HepG2 (cell line): ENCODE results near the gene ATRIP. TPM values are rescaled to one million over a fixed set of nuclear protein-coding genes. Genes with fewer than 3 reads are reported as not detected.

Experiments used
- ATAC-seq: fragments of 200-7000 bp; cut with Tn5 transposase; 3 replicates; pipeline ENCODE4 v1.9.1; 2020; ENCODE audit warnings: mild to moderate bottlenecking, moderate library complexity
- BruUV-seq: library from RNA; stranded (reverse); fragments of 400-500 nt; replicated peaks from 2 replicates; lab custom pipeline; 2021; lab: Mats Ljungman, UMichigan
- CTCF ChIA-PET: fragments of 300-600 bp; formaldehyde crosslinking; extraction: SDS; loops from one replicate; lab custom pipeline; 2021; ENCODE audit warnings: low total read pairs, inconsistent platforms, low intra/inter-chr PET ratio; lab: Yijun Ruan, JAX
- POLR2A ChIA-PET: fragments of 350-600 bp; sonication (Branson Sonifier 250); formaldehyde crosslinking; loops from one replicate; lab custom pipeline; 2020; ENCODE audit warnings: antibody characterized with exemption, inconsistent platforms; lab: Yijun Ruan, JAX
- DNase-seq: peaks from one replicate; pipeline ENCODE4 v3.0.0-alpha.2; 2015; ENCODE audit warnings: low spot score
- FAIRE-seq: peaks from 3 replicates; lab custom pipeline; 2011; peaks lifted over from hg19 to GRCh38; lab: Jason Lieb, UNC
- H2AFZ ChIP-seq: one replicate; pipeline ENCODE4 v1.6.1; 2011; ENCODE audit warnings: low read length, inconsistent platforms
- H3K27ac ChIP-seq: fragments of 300-600 bp; 3 replicates; pipeline ENCODE4 v1.8.0; 2011; ENCODE audit warnings: mixed run types, mild to moderate bottlenecking, mixed read lengths, low read length, inconsistent platforms; ENCODE audit not compliant: insufficient read depth; ENCODE audit errors: extremely low read length
- H3K27me3 ChIP-seq, 2 experiments: fragments of 200-600 bp in 1 of 2; 2 replicates in 1 of 2; 3 replicates in 1 of 2; pipeline versions ENCODE4 v1.6.0 to v1.8.0; 2011; ENCODE audit warnings: low read length in 2 of 2, mild to moderate bottlenecking in 2 of 2, moderate library complexity in 2 of 2, inconsistent platforms in 1 of 2; ENCODE audit not compliant: insufficient read depth in 2 of 2, control insufficient read depth in 1 of 2
- H3K36me3 ChIP-seq, 2 experiments: fragments of 200-600 bp in 1 of 2; replicated peaks in 1 of 2; 2 replicates in 1 of 2; 3 replicates in 1 of 2; pipeline versions ENCODE4 v1.5.1 to v1.8.0; 2011; ENCODE audit warnings: low read length in 2 of 2, inconsistent platforms in 1 of 2; ENCODE audit not compliant: insufficient read depth in 2 of 2, control insufficient read depth in 1 of 2
- H3K4me1 ChIP-seq: 2 replicates; pipeline ENCODE4 v1.5.1; 2012; ENCODE audit warnings: low read length, inconsistent platforms; ENCODE audit not compliant: insufficient read depth
- H3K4me2 ChIP-seq: 2 replicates; pipeline ENCODE4 v1.6.0; 2011; ENCODE audit warnings: low read depth, low read length, inconsistent platforms
- H3K4me3 ChIP-seq, 3 experiments: fragments of 200-600 bp in 1 of 3; sonication (generic), shearing (Covaris generic) in 1 of 3; replicated peaks in 1 of 3; 2 replicates each; pipeline ENCODE4 v1.5.1; 2011 to 2016; ENCODE audit warnings: low read length in 3 of 3, inconsistent platforms in 2 of 3, low read depth in 2 of 3, mild to moderate bottlenecking in 2 of 3, control low read depth in 1 of 3, mixed read lengths in 1 of 3; ENCODE audit not compliant: insufficient read depth in 1 of 3
- H3K79me2 ChIP-seq: one replicate; pipeline ENCODE4 v1.6.1; 2011; ENCODE audit warnings: low read length, inconsistent platforms; ENCODE audit not compliant: insufficient read depth
- H3K9ac ChIP-seq: 2 replicates; pipeline ENCODE4 v1.6.0; 2011; ENCODE audit warnings: mild to moderate bottlenecking, low read depth, low read length, inconsistent platforms; ENCODE audit not compliant: insufficient read depth
- H3K9me3 ChIP-seq: 2 replicates; pipeline ENCODE4 v1.5.1; 2012; ENCODE audit warnings: mild to moderate bottlenecking, low read length
- H4K20me1 ChIP-seq: 2 replicates; pipeline ENCODE4 v1.6.0; 2011; ENCODE audit warnings: inconsistent platforms, mild to moderate bottlenecking, low read length, moderate library complexity; ENCODE audit not compliant: insufficient read depth
- AGO2 ChIP-seq: fragments of 200-400 bp; formaldehyde crosslinking; optimal IDR thresholded peaks from 2 replicates; pipeline ENCODE3; 2017; ENCODE audit warnings: mild to moderate bottlenecking, low read depth, low read length, moderate library complexity
- GMEB2 ChIP-seq: IDR thresholded peaks from 2 replicates; pipeline ENCODE4 v1.6.1; 2016; ENCODE audit warnings: missing biosample characterization, missing genetic modification reagents, low read depth
- IRF1 ChIP-seq: sonication (generic); formaldehyde crosslinking; IDR thresholded peaks from 2 replicates; pipeline ENCODE4 v1.4.0; 2020; ENCODE audit warnings: low read depth, mild to moderate bottlenecking, missing genetic modification reagents
- POLR2G ChIP-seq: fragments of 200-400 bp; formaldehyde crosslinking; IDR thresholded peaks from 2 replicates; pipeline ENCODE4 v1.6.1; 2018; ENCODE audit warnings: mild to moderate bottlenecking, low read depth, low read length, moderate library complexity
- RAD21 ChIP-seq: fragments of 450-650 bp; formaldehyde crosslinking; IDR thresholded peaks from 2 replicates; pipeline ENCODE4 v1.5.0; 2020; ENCODE audit warnings: mild to moderate bottlenecking
- RBFOX2 ChIP-seq: fragments of 200-400 bp; formaldehyde crosslinking; IDR thresholded peaks from 2 replicates; pipeline ENCODE4 v1.6.1; 2017; ENCODE audit warnings: low read depth, mild to moderate bottlenecking, low read length
- ZBTB4 ChIP-seq: sonication (generic); formaldehyde crosslinking; IDR thresholded peaks from 2 replicates; pipeline ENCODE4 v1.4.0; 2020; ENCODE audit warnings: missing genetic modification reagents, mild to moderate bottlenecking, borderline replicate concordance
- ZFYVE20 ChIP-seq: sonication (generic); formaldehyde crosslinking; IDR thresholded peaks from 2 replicates; pipeline ENCODE4 v1.8.0; 2023; ENCODE audit warnings: low read depth, mild to moderate bottlenecking, moderate library complexity, missing genetic modification reagents, borderline replicate concordance
- WGBS: methylation state at CpG from one replicate; pipeline ENCODE4 v1.1.6; 2017; ENCODE audit warnings: low lambda C conversion rate; 5-methylcytosine and 5-hydroxymethylcytosine counted together
- in situ Hi-C: cut with HindIII; loops from 2 replicates; pipeline ENCODE4 v1.10.0; 2017; ENCODE audit warnings: low pct_unique_long_range_greater_than_20kb; ENCODE audit not compliant: extremely low pct_ligation_motif_present
- intact Hi-C: fragments of 100-400 bp; cut with micrococcal nuclease; formaldehyde crosslinking; loops from one replicate; pipeline ENCODE4 v1.10.0; 2022; ENCODE audit not compliant: unreplicated experiment
- polyA plus RNA-seq, 8 experiments: library from polyadenylated mRNA; depleted of rRNA in 3 of 8; stranded (reverse) in 7 of 8; unstranded in 1 of 8; fragments of >200 nt; fragmentation: Illumina TruSeq in 4 of 8; extraction: Trizol in 4 of 8; gene quantifications; 2 replicates each; pipeline versions ENCODE4 v1.2.1 to v1.2.3, GENCODE V29; 2011 to 2016; ENCODE audit warnings: low read depth in 4 of 8, missing spikeins in 1 of 8, mixed read lengths in 1 of 8; ENCODE audit not compliant: insufficient read depth in 1 of 8
- total RNA-seq, 5 experiments: library from RNA; depleted of rRNA; stranded (reverse); fragments of >200 nt; fragmentation: Illumina TruSeq; extraction: Trizol; gene quantifications; 2 replicates each; pipeline ENCODE4 v1.2.3, GENCODE V29; 2016; ENCODE audit warnings: low read depth in 1 of 5

The ATRIP gene
- total and polyA plus RNA-seq, 2 of the 13 experiments (the other 11 are each of a cell fraction or from before 2014, with no cell fraction given): 5.1 to 12.5 TPM

DNA sequence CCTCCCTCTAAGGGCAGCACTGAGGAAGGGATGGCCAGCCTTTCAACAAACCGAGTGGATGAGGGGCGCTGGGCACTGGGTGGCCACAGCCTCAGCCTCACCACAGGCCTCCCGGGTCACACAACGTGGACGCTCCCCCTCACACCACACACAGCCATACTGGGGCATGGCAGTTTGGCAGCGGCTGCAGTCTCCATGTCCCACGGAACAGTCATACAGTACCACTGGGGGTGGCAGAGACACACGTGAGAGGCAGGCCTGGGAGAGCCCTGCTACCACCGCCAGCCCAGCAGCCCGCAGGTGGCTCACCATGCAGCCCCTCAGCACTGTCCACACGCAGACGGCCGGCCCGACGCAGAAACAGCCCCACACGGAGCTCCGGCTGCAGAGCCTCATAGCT lies 28.4 kb upstream of the ATRIP start (continued):
- TF ChIP-seq ZBTB4 (no peak), RBFOX2 (peak; percentile 72), GMEB2 (CRISPR knock-in tag) (no peak), IRF1 (CRISPR knock-in tag) (no peak), POLR2G (0 out of 2 replicates have a peak, but pooled peaks have one; percentile 33), AGO2 (peak; percentile 79)
- TF ChIP-seq, all 625 proteins: peak for 3

GRCh38 chr3:48418651-48419050 lies 27.9 kb upstream of the ATRIP start:
- CTCF ChIA-PET: no interaction called here
- in situ Hi-C loops: no loop called here
- no peaks in the 10 kb centered on the region for H3K9me3 ChIP-seq
- FAIRE-seq (no peak), DNase-seq (no peak), ATAC-seq (no peak)
- POLR2A ChIA-PET: interaction anchor here (1.6 to 11.1 kb wide), 4 partner anchors 12 to 28 kb away, joined by 3 to 130 read pairs (median 7); partner anchors contain the start of genes ATRIP, CCDC51, PLXNB1 and TMA7
- WGBS: 100% methylated on average over 5 of the region's 9 CpGs
- H3K27me3 ChIP-seq: no peaks in the 10 kb centered on the region
- intact Hi-C loops: no loop called here
- H3K27ac ChIP-seq: no peak overlapping the region
- H3K4me2 ChIP-seq: no peak overlapping the region
- H3K9ac ChIP-seq: no peak overlapping the region
- H3K4me1 ChIP-seq: peaks cover 19% of the 10 kb centered on the region
- H3K79me2 ChIP-seq: peaks cover 24% of the 10 kb centered on the region
- BruUV-seq: no TSS peak
- H4K20me1 ChIP-seq: peaks cover 41% of the 10 kb centered on the region; the same call in 1 of the 2 replicates
- H3K4me3 ChIP-seq: no peak overlapping the region
- TF ChIP-seq RAD21 (CRISPR knock-in tag) (no peak), ZFYVE20 (CRISPR knock-in tag) (0 out of 2 replicates have a peak, but pooled peaks have one; percentile 34)
- no peak overlapping the region for H2AFZ ChIP-seq
- peaks cover 76 to 99% of the 10 kb centered on the region in 2 experiments for H3K36me3 ChIP-seq
